Lung (tissue), 12 donors: ENCODE data around the gene NNT. TPM values are rescaled to one million over a fixed set of nuclear protein-coding genes. Genes with fewer than 3 reads are reported as not detected.

Source experiments
- ATAC-seq: fragments of 200-7000 bp; cut with Tn5 transposase; one replicate; pipeline ENCODE4 v1.9.1; 2020; ENCODE audit warnings: moderate number of reproducible peaks; ENCODE audit not compliant: insufficient read depth, low FRiP score
- DNase-seq, 3 donors: peaks; one replicate each; pipeline ENCODE4 v3.0.0-alpha.2; 2013 to 2017
- H3K27ac ChIP-seq, 2 donors: one replicate each; pipeline ENCODE4 v1.5.1; 2013; ENCODE audit warnings: mild to moderate bottlenecking in 2 of 2, moderate library complexity in 2 of 2, control low read depth in 1 of 2, inconsistent platforms in 1 of 2, low read depth in 1 of 2, low read length in 1 of 2
- H3K27me3 ChIP-seq, 3 donors: one replicate each; pipeline ENCODE4 v1.5.1; 2013; ENCODE audit warnings: low read length in 2 of 3; ENCODE audit not compliant: control insufficient read depth in 3 of 3, insufficient read depth in 3 of 3
- H3K36me3 ChIP-seq, 4 donors: one replicate each; pipeline ENCODE4 v1.5.1; 2013; ENCODE audit warnings: low read length in 4 of 4, mild to moderate bottlenecking in 1 of 4, moderate library complexity in 1 of 4; ENCODE audit not compliant: control insufficient read depth in 4 of 4, insufficient read depth in 4 of 4
- H3K4me1 ChIP-seq, 5 donors: one replicate each; pipeline ENCODE4 v1.5.1; 2013; ENCODE audit warnings: low read length in 5 of 5, mild to moderate bottlenecking in 2 of 5, moderate library complexity in 1 of 5; ENCODE audit not compliant: control insufficient read depth in 5 of 5, insufficient read depth in 5 of 5
- H3K4me3 ChIP-seq: one replicate; pipeline ENCODE4 v1.5.1; 2013; ENCODE audit warnings: mild to moderate bottlenecking, control low read depth, moderate library complexity
- H3K9ac ChIP-seq, 2 donors: one replicate each; pipeline ENCODE4 v1.5.1; 2013; ENCODE audit warnings: low read length in 2 of 2, control low read depth in 1 of 2; ENCODE audit not compliant: insufficient read depth in 1 of 2
- H3K9me3 ChIP-seq, 4 donors: one replicate each; pipeline ENCODE4 v1.5.1; 2013; ENCODE audit warnings: low read length in 3 of 4, mild to moderate bottlenecking in 1 of 4, moderate library complexity in 1 of 4; ENCODE audit not compliant: control insufficient read depth in 4 of 4, insufficient read depth in 3 of 4
- WGBS, 2 donors: extraction: QIAGEN DNeasy Blood & Tissue Kit; methylation state at CpG; one replicate each; pipeline ENCODE4 v1.1.7; 2013; 5-methylcytosine and 5-hydroxymethylcytosine counted together
- polyA plus RNA-seq, 2 donors: library from polyadenylated mRNA; stranded (reverse); fragments of 200-250 nt; gene quantifications; one replicate each; pipeline ENCODE4 v1.2.1, GENCODE V29; 2013
- total RNA-seq, 2 donors: library from RNA; depleted of rRNA in 1 of 2; stranded (reverse); fragments of >200 nt in 1 of 2; gene quantifications; one replicate each; pipeline ENCODE4 v1.2.1, GENCODE V29; 2014 to 2021
- TF ChIP-seq, protein P1 (sequence below): IDR thresholded peaks from 2 replicates; pipeline ENCODE4 v1.5.1; 2012; ENCODE audit warnings: mild to moderate bottlenecking; ENCODE audit errors: control extremely low read depth, extremely low read depth
- donor health status: control.
- donor health status: control.
- donor health status: Bipolar disorder and iron deficiency.
- donor health status: healthy.
- donor health status: DM: yes; HTN: yes; CAD: no.

NNT gene
- total and polyA plus RNA-seq, 4 donors, result 8.5 to 96.9 (median 35.0) TPM

DNA sequence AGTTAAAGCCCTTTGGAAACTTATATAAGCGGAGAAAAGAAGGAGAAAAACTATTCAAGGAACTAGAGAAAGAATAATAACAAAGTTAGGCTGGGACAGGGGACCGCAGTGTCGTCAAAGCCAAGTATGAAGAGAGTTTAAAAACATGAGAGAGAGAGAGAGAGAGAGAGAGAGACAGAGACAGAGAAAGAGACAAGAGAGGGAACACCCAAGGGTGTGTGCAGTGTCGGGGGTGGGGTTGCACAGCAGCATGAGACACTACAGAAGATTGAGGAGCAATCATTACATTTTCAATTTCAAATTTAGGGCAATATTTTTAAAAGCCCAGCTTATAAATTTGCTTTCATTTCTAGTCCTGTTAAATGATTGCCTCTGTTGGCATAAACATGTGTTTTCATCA lies 74.3 kb downstream of the NNT start:
- Histone ChIP-seq H3K27me3 (no peaks in the 10 kb centered on the region), H3K4me3 (no peak overlapping the region), H3K27ac (no peak overlapping the region), H3K9me3 (no peaks in the 10 kb centered on the region), H3K36me3 (peaks cover 0 to 7% (median 6%) of the 10 kb centered on the region in 4 donors), H3K4me1 (peaks cover 0 to 2% (median 0%) of the 10 kb centered on the region in 5 donors), H3K9ac (no peak overlapping the region)
- ATAC-seq (no peak), DNase-seq (no peak)
- 97 to 98% methylated on average over 4 of the region's 4 CpGs for WGBS, 2 donors
- TF ChIP-seq, protein P1, sequence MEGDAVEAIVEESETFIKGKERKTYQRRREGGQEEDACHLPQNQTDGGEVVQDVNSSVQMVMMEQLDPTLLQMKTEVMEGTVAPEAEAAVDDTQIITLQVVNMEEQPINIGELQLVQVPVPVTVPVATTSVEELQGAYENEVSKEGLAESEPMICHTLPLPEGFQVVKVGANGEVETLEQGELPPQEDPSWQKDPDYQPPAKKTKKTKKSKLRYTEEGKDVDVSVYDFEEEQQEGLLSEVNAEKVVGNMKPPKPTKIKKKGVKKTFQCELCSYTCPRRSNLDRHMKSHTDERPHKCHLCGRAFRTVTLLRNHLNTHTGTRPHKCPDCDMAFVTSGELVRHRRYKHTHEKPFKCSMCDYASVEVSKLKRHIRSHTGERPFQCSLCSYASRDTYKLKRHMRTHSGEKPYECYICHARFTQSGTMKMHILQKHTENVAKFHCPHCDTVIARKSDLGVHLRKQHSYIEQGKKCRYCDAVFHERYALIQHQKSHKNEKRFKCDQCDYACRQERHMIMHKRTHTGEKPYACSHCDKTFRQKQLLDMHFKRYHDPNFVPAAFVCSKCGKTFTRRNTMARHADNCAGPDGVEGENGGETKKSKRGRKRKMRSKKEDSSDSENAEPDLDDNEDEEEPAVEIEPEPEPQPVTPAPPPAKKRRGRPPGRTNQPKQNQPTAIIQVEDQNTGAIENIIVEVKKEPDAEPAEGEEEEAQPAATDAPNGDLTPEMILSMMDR, result no peak

DNA sequence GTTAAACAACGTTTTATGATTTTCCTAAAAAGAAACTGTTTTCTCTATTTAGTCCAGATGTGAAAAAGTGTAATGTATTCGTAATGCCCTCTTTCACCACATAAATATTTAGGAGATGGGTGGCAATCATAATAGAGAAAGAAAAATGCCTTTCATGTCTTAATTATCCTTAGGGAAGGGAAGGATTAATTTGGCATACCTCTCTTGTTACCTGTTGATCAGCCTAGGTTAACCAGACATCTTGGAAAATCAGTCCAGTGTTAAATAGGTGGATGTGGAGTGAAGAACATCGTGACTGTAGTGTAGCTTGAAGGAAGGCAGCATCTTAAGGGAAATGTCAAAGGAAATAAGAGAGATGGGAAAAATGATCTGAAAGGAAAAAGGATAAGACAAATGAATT lies 76.2 kb downstream of the NNT start:
- no peak overlapping the region for H3K9ac ChIP-seq
- H3K27ac ChIP-seq, result no peak overlapping the region
- H3K4me3 ChIP-seq, result no peak overlapping the region
- ATAC-seq (no peak), DNase-seq (no peak)
- H3K27me3 ChIP-seq, result no peaks in the 10 kb centered on the region
- 92% methylated on average over 3 of the region's 3 CpGs for WGBS, 2 donors
- peaks cover 0 to 8% (median 6%) of the 10 kb centered on the region in 4 donors for H3K36me3 ChIP-seq
- H3K4me1 ChIP-seq, result peaks cover 0 to 9% (median 0%) of the 10 kb centered on the region in 5 donors
- H3K9me3 ChIP-seq, result no peaks in the 10 kb centered on the region
- TF ChIP-seq, protein P1, result no peak

DNA sequence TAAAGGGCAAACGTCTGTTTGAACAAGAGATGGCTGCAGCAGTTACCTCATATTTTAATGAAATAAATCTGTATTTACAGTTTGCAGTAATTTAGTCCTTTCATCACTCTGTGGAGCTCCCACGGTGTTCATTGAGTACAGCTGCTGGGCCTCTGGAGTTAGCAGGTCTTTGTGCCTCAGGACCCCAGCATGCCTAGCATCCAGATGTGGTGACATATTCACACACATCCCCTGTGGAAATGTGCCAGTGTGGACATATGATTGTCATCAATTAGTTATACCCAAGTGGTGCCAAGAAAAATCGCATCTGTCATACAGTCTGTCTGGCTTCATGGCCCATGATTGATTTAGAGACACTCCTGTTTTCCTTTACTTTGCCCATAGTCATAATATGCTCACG lies 77.3 kb downstream of the NNT start:
- DNase-seq (no peak), ATAC-seq (no peak)
- Histone ChIP-seq H3K27ac (no peak overlapping the region), H3K9me3 (no peaks in the 10 kb centered on the region), H3K4me3 (no peak overlapping the region), H3K36me3 (peaks cover 0 to 8% (median 6%) of the 10 kb centered on the region in 4 donors), H3K4me1 (peaks cover 0 to 13% (median 0%) of the 10 kb centered on the region in 5 donors), H3K9ac (no peak overlapping the region), H3K27me3 (no peaks in the 10 kb centered on the region)
- TF ChIP-seq, protein P1, result no peak
- WGBS, 2 donors, result 86 to 91% methylated on average over 4 of the region's 4 CpGs

DNA sequence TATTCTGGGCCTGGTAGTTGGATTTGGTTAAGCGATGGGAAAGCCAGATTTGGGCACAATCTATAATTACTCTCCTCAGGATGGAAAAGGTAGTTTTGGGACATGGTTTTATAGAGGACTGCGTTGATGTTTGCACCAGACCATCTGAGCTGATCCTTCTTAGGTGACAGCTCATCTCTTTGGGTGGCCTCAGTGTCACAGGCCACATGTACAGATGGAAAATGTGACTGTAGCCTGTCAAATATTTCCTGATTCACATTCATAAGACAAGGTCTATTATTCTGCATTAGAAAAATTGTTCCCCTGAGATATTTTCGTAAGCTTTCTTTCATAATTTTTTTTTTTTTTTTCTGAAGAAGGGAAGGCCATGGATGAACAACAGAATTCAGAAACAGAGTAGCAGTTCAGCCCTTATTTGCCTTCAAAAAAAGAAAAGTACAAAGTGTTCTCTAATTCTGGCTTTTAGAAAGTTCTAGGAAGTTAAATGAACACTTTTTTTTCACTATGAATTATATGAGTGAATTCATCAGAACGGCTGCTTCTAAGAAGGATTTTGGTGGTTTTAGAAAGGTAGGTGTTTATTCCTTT lies 81.0 kb downstream of the NNT start:
- no peak for ATAC-seq
- 82 to 93% methylated on average over 4 of the region's 4 CpGs for WGBS, 2 donors

More for the DNA sequence above, 81.0 kb downstream of the NNT start:
- TF ChIP-seq, protein P1, result no peak
- Histone ChIP-seq H3K4me1 (peaks cover 0 to 11% (median 0%) of the 10 kb centered on the region in 5 donors), H3K36me3 (peaks cover 0 to 4% (median 2%) of the 10 kb centered on the region in 4 donors), H3K4me3 (no peak overlapping the region), H3K27ac (peak overlapping the region in 1 of 2 donors; percentile 74), H3K9me3 (no peaks in the 10 kb centered on the region), H3K9ac (no peak overlapping the region), H3K27me3 (no peaks in the 10 kb centered on the region)
- DNase-seq, result no peak
